GM23338 (cell line): ENCODE measurements around the gene DDX54. TPM values are rescaled to one million over a fixed set of nuclear protein-coding genes. Genes with fewer than 3 reads are reported as not detected.
A peak's percentile ranks its signal among the peaks of the same experiment; 100 is the strongest.

Experiments
- ATAC-seq: fragments of 200-7000 bp; cut with Tn5 transposase; 3 replicates; pipeline ENCODE4 v1.9.1; 2020
- DNase-seq: peaks from one replicate; pipeline ENCODE4 v3.0.0-alpha.2; 2015; ENCODE audit warnings: low spot score
- H2AFZ ChIP-seq: fragments of 200-600 bp; sonication (generic); 2 replicates; pipeline ENCODE4 v1.8.0; 2016; ENCODE audit warnings: antibody characterized with exemption, mild to moderate bottlenecking, moderate library complexity
- H3F3A ChIP-seq: fragments of 200-600 bp; sonication (generic); replicated peaks from 2 replicates; pipeline ENCODE4 v1.8.0; 2017; ENCODE audit warnings: antibody characterized with exemption, mixed run types, low read depth
- H3K27ac ChIP-seq: fragments of 200-600 bp; sonication (generic); 2 replicates; pipeline ENCODE4 v1.6.1; 2016; ENCODE audit warnings: low read depth
- H3K27me3 ChIP-seq: fragments of 200-600 bp; sonication (generic); 2 replicates; pipeline ENCODE4 v1.8.0; 2016; ENCODE audit warnings: mild to moderate bottlenecking, mixed run types, moderate library complexity; ENCODE audit not compliant: insufficient read depth
- H3K36me3 ChIP-seq: fragments of 200-600 bp; sonication (generic); 2 replicates; pipeline ENCODE4 v1.8.0; 2016; ENCODE audit warnings: mild to moderate bottlenecking; ENCODE audit not compliant: insufficient read depth
- H3K4me1 ChIP-seq: fragments of 200-600 bp; sonication (generic); 2 replicates; pipeline ENCODE4 v1.8.0; 2016; ENCODE audit warnings: mild to moderate bottlenecking, moderate library complexity; ENCODE audit not compliant: insufficient read depth
- H3K4me2 ChIP-seq: fragments of 200-600 bp; sonication (generic); 2 replicates; pipeline ENCODE4 v1.7.1; 2017; ENCODE audit warnings: mixed run types
- H3K4me3 ChIP-seq: fragments of 200-600 bp; sonication (generic); 2 replicates; pipeline ENCODE4 v1.6.1; 2016; ENCODE audit warnings: mixed run types
- H3K79me2 ChIP-seq: fragments of 200-600 bp; sonication (generic); replicated peaks from 2 replicates; pipeline ENCODE4 v1.8.0; 2017; ENCODE audit warnings: mild to moderate bottlenecking; ENCODE audit not compliant: insufficient read depth
- H3K9me2 ChIP-seq: fragments of 200-600 bp; sonication (generic); 2 replicates; pipeline ENCODE4 v1.8.0; 2017; ENCODE audit not compliant: insufficient read depth
- H4K20me1 ChIP-seq: fragments of 200-600 bp; sonication (generic); replicated peaks from 2 replicates; pipeline ENCODE4 v1.8.0; 2017; ENCODE audit warnings: mild to moderate bottlenecking; ENCODE audit not compliant: insufficient read depth
- H3K27ac Mint-ChIP-seq: 2 replicates; pipeline ENCODE4 v1.8.0; 2020; ENCODE audit warnings: inconsistent platforms, mild to moderate bottlenecking, moderate library complexity, mixed read lengths
- H3K27me3 Mint-ChIP-seq: 3 replicates; pipeline ENCODE4 v1.8.0; 2022; ENCODE audit warnings: low read depth, mild to moderate bottlenecking, moderate library complexity, mixed read lengths, inconsistent platforms; ENCODE audit not compliant: insufficient read depth, poor library complexity
- H3K36me3 Mint-ChIP-seq: 3 replicates; pipeline ENCODE4 v1.8.0; 2021; ENCODE audit warnings: low read depth, mild to moderate bottlenecking, inconsistent platforms, moderate library complexity, mixed read lengths
- H3K4me1 Mint-ChIP-seq: 3 replicates; pipeline ENCODE4 v1.8.0; 2020; ENCODE audit warnings: mild to moderate bottlenecking, inconsistent platforms, mixed read lengths
- H3K4me3 Mint-ChIP-seq: 3 replicates; pipeline ENCODE4 v1.8.0; 2021; ENCODE audit warnings: moderate library complexity, mild to moderate bottlenecking, inconsistent platforms, mixed read lengths
- H3K9me3 Mint-ChIP-seq: 3 replicates; pipeline ENCODE4 v1.8.0; 2020; ENCODE audit warnings: moderate library complexity, mild to moderate bottlenecking, inconsistent platforms, mixed read lengths
- CREB1 ChIP-seq: fragments of 250-450 bp; sonication (Bioruptor Pico); IDR thresholded peaks from 2 replicates; pipeline ENCODE4 v1.5.0; 2020; ENCODE audit warnings: low read depth, mild to moderate bottlenecking, moderate library complexity
- CTCF ChIP-seq, 2 experiments: fragments of 200-600 bp in 1 of 2; sonication (generic) in 1 of 2; conservative IDR thresholded peaks; 2 replicates each; pipeline versions ENCODE4 v1.5.1 to v1.6.1; 2016 to 2017; ENCODE audit warnings: antibody characterized with exemption in 2 of 2, low read depth in 2 of 2, mild to moderate bottlenecking in 2 of 2, moderate library complexity in 1 of 2
- ETS1 ChIP-seq: IDR thresholded peaks from 2 replicates; pipeline ENCODE4 v1.6.1; 2016; ENCODE audit warnings: antibody characterized with exemption
- EZH2 ChIP-seq: fragments of 200-600 bp; sonication (generic); IDR thresholded peaks from one replicate; pipeline ENCODE4 v1.8.0; 2017; ENCODE audit warnings: antibody characterized with exemption, mild to moderate bottlenecking, low read depth; ENCODE audit not compliant: unreplicated experiment
- EZH2phosphoT487 ChIP-seq: fragments of 200-600 bp; sonication (generic); IDR thresholded peaks from one replicate; pipeline ENCODE4 v1.8.1; 2018; ENCODE audit warnings: antibody characterized with exemption; ENCODE audit not compliant: unreplicated experiment
- JUNB ChIP-seq: IDR thresholded peaks from one replicate; pipeline ENCODE4 v1.6.1; 2016; ENCODE audit warnings: antibody characterized with exemption; ENCODE audit not compliant: unreplicated experiment
- NANOG ChIP-seq: IDR thresholded peaks from 2 replicates; pipeline ENCODE4 v1.6.1; 2016; ENCODE audit warnings: antibody characterized with exemption, borderline replicate concordance
- POLR2AphosphoS5 ChIP-seq: IDR thresholded peaks from 2 replicates; pipeline ENCODE4 v1.6.1; 2016; ENCODE audit warnings: antibody characterized with exemption, low read depth
- REST ChIP-seq: IDR thresholded peaks from one replicate; pipeline ENCODE4 v1.6.1; 2018; ENCODE audit warnings: antibody characterized with exemption; ENCODE audit not compliant: unreplicated experiment
- STAT1 ChIP-seq: IDR thresholded peaks from one replicate; pipeline ENCODE4 v1.6.1; 2016; ENCODE audit warnings: antibody characterized with exemption; ENCODE audit not compliant: unreplicated experiment
- ZNF114 ChIP-seq: fragments of 250-450 bp; sonication (Bioruptor Pico); IDR thresholded peaks from 2 replicates; pipeline ENCODE4 v1.5.0; 2020; ENCODE audit warnings: mild to moderate bottlenecking, moderate library complexity
- ZNF331 ChIP-seq: fragments of 250-450 bp; sonication (Bioruptor Pico); IDR thresholded peaks from 2 replicates; pipeline ENCODE4 v1.5.0; 2020; ENCODE audit warnings: low read depth, mild to moderate bottlenecking, moderate library complexity
- ZNF462 ChIP-seq: fragments of 250-450 bp; sonication (Bioruptor Pico); IDR thresholded peaks from 2 replicates; pipeline ENCODE4 v1.5.0; 2020; ENCODE audit warnings: mild to moderate bottlenecking, moderate library complexity
- polyA plus RNA-seq: library from polyadenylated mRNA; unstranded; fragments of >200 nt; fragmentation: Nextera tagmentation; extraction: Ambion mirVana; gene quantifications from 2 replicates; pipeline ENCODE4 v1.2.1, GENCODE V29; 2016
- total RNA-seq: library from RNA; depleted of rRNA; stranded (reverse); fragments of >200 nt; shearing (Covaris generic); gene quantifications from 2 replicates; pipeline ENCODE4 v1.2.3, GENCODE V29; 2014

The DDX54 gene
- total and polyA plus RNA-seq, 2 experiments from 2014 or later = 84.1 to 89.4 TPM

GRCh38 chr12:113194971-113195391, 9.7 kb upstream of the DDX54 start:
- Mint-ChIP-seq H3K36me3 (peaks cover 24% of the 10 kb centered on the region), H3K4me1 (peaks cover 4% of the 10 kb centered on the region; the same call in 1 of the 3 replicates), H3K9me3 (no peaks in the 10 kb centered on the region), H3K4me3 (no peak overlapping the region), H3K27me3 (peaks cover 8% of the 10 kb centered on the region), H3K27ac (no peak overlapping the region)
- Histone ChIP-seq H3F3A (no peaks in the 10 kb centered on the region), H3K36me3 (0 out of 2 replicates have a peak, but pooled peaks cover 4% of the 10 kb centered on the region), H3K4me2 (no peak overlapping the region), H2AFZ (no peak overlapping the region), H3K4me3 (no peak overlapping the region), H3K27ac (no peak overlapping the region), H4K20me1 (0 out of 2 replicates have a peak, but pooled peaks cover 3% of the 10 kb centered on the region), H3K27me3 (no peaks in the 10 kb centered on the region), H3K79me2 (no peaks in the 10 kb centered on the region), H3K9me2 (no peaks in the 10 kb centered on the region), H3K4me1 (no peaks in the 10 kb centered on the region; the same call in 1 of the 2 replicates)
- no peak for TF ChIP-seq EZH2
- no peak for TF ChIP-seq POLR2AphosphoS5
- no peak for TF ChIP-seq JUNB
- no peak for TF ChIP-seq STAT1
- no peak for TF ChIP-seq CREB1
- TF ChIP-seq ZNF462 (CRISPR knock-in tag) = no peak
- TF ChIP-seq ZNF114 (CRISPR knock-in tag) = no peak
- no peak for TF ChIP-seq ZNF331 (CRISPR knock-in tag)
- no peak for TF ChIP-seq NANOG
- no peak for TF ChIP-seq EZH2phosphoT487
- no peak for TF ChIP-seq REST
- TF ChIP-seq CTCF (conservative IDR thresholded peaks at IDR 0.05; ENCODE audit: low read depth in 2 of 2) = no peak
- TF ChIP-seq ETS1 = no peak
- ATAC-seq = peak; percentile 13; the same call in 1 of the 3 replicates
- no peak for DNase-seq
